Measurements from ENCODE around the gene IFNAR1.

DNA sequence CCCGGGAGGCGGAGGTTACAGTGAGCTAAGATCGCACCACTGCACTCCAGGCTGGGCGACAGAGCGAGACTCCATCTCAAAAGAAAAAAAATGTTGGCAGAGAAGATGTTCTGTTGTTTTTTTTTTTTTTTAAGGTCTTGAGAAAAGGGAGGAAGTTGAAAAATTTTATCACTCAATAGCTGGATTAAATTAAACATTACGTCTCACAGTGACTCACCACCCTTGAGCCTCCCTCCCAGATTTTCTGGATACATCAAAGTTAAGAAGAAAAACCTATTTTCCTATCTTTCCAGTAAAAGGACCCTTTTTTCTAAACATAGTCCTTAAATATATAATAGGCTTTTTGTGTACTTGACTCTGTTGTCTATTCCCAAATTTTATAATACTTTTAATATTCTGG is 35.5 kb downstream of the IFNAR1 start:
- TF ChIP-seq POLR2A (IDR thresholded peaks at IDR 0.05; ENCODE audit: low read depth, low read length) (no peak), SPI1 (IDR thresholded peaks at IDR 0.05; ENCODE audit: low read depth, low read length) (no peak), POLR2AphosphoS5 (IDR thresholded peaks at IDR 0.05; ENCODE audit: low read depth, low read length) (no peak), TAF1 (IDR thresholded peaks at IDR 0.05; ENCODE audit: low read depth, low read length) (no peak)
